CD8-positive, alpha-beta memory T cell (primary cell): ENCODE data around the gene CHPF. TPM values are rescaled to one million over a fixed set of nuclear protein-coding genes. Genes with fewer than 3 reads are reported as not detected.

Experiments
- CTCF ChIA-PET: fragments of 350-600 bp; sonication (Branson Sonifier 250); formaldehyde crosslinking; loops from one replicate; lab custom pipeline; 2021; ENCODE audit warnings: antibody characterized with exemption; lab: Charles Lee
- POLR2A ChIA-PET: fragments of 350-600 bp; sonication (Branson Sonifier 250); formaldehyde crosslinking; loops from one replicate; lab custom pipeline; 2021; ENCODE audit warnings: antibody characterized with exemption; lab: Charles Lee
- DNase-seq, 5 donors: peaks; one replicate each; pipeline versions ENCODE4 v3.0.0 to v3.0.0-alpha.2; 2020 to 2022; ENCODE audit warnings: mixed read lengths in 1 of 5
- H3K27ac ChIP-seq: one replicate; pipeline ENCODE4 v1.7.0; 2013; ENCODE audit warnings: low read depth, mild to moderate bottlenecking, low read length, moderate library complexity
- H3K27me3 ChIP-seq: 2 replicates; pipeline ENCODE4 v1.7.0; 2013; ENCODE audit warnings: low read length, mild to moderate bottlenecking; ENCODE audit not compliant: insufficient read depth, poor library complexity, severe bottlenecking
- H3K36me3 ChIP-seq: 2 replicates; pipeline ENCODE4 v1.7.0; 2013; ENCODE audit warnings: mild to moderate bottlenecking, low read length, moderate library complexity; ENCODE audit not compliant: insufficient read depth
- H3K4me1 ChIP-seq: 2 replicates; pipeline ENCODE4 v1.7.0; 2013; ENCODE audit warnings: mild to moderate bottlenecking, low read length, moderate library complexity; ENCODE audit not compliant: insufficient read depth
- H3K4me3 ChIP-seq: 2 replicates; pipeline ENCODE4 v1.7.0; 2013; ENCODE audit warnings: mild to moderate bottlenecking, low read length
- H3K9me3 ChIP-seq: 2 replicates; pipeline ENCODE4 v1.7.0; 2013; ENCODE audit warnings: mild to moderate bottlenecking, low read length
- H3K27ac Mint-ChIP-seq, 8 donors: one replicate each; pipeline ENCODE4 v1.8.0; 2020 to 2021; ENCODE audit warnings: mixed read lengths in 8 of 8, mild to moderate bottlenecking in 6 of 8, inconsistent platforms in 3 of 8, moderate library complexity in 3 of 8
- H3K27me3 Mint-ChIP-seq, 2 donors: one replicate each; pipeline ENCODE4 v1.8.0; 2020 to 2021; ENCODE audit warnings: mixed read lengths in 2 of 2, mild to moderate bottlenecking in 1 of 2, moderate library complexity in 1 of 2
- H3K36me3 Mint-ChIP-seq, 3 donors: one replicate each; pipeline ENCODE4 v1.8.0; 2020 to 2021; ENCODE audit warnings: mixed read lengths in 3 of 3, inconsistent platforms in 1 of 3, mild to moderate bottlenecking in 1 of 3
- H3K4me1 Mint-ChIP-seq, 3 donors: one replicate each; pipeline ENCODE4 v1.8.0; 2020 to 2021; ENCODE audit warnings: mixed read lengths in 3 of 3, inconsistent platforms in 1 of 3, mild to moderate bottlenecking in 1 of 3
- H3K4me3 Mint-ChIP-seq, 7 donors: one replicate each; pipeline ENCODE4 v1.8.0; 2020 to 2021; ENCODE audit warnings: mixed read lengths in 7 of 7, mild to moderate bottlenecking in 6 of 7, moderate library complexity in 4 of 7, inconsistent platforms in 2 of 7
- H3K9me3 Mint-ChIP-seq, 5 donors: one replicate each; pipeline ENCODE4 v1.8.0; 2020 to 2022; ENCODE audit warnings: mixed read lengths in 5 of 5, mild to moderate bottlenecking in 3 of 5, moderate library complexity in 2 of 5, inconsistent platforms in 1 of 5
- polyA plus RNA-seq: library from polyadenylated mRNA; unstranded; fragments of 300-500 nt; fragmentation: Illumina TruSeq; gene quantifications from one replicate; pipeline ENCODE4 v1.2.3, GENCODE V29; 2021
- total RNA-seq, 2 experiments: library from RNA; stranded (reverse); gene quantifications; one replicate each; pipeline ENCODE4 v1.2.3, GENCODE V29; 2021

CHPF gene
- total and polyA plus RNA-seq, 3 experiments from 2014 or later: 8.7 to 36.5 (median 32.9) TPM

DNA sequence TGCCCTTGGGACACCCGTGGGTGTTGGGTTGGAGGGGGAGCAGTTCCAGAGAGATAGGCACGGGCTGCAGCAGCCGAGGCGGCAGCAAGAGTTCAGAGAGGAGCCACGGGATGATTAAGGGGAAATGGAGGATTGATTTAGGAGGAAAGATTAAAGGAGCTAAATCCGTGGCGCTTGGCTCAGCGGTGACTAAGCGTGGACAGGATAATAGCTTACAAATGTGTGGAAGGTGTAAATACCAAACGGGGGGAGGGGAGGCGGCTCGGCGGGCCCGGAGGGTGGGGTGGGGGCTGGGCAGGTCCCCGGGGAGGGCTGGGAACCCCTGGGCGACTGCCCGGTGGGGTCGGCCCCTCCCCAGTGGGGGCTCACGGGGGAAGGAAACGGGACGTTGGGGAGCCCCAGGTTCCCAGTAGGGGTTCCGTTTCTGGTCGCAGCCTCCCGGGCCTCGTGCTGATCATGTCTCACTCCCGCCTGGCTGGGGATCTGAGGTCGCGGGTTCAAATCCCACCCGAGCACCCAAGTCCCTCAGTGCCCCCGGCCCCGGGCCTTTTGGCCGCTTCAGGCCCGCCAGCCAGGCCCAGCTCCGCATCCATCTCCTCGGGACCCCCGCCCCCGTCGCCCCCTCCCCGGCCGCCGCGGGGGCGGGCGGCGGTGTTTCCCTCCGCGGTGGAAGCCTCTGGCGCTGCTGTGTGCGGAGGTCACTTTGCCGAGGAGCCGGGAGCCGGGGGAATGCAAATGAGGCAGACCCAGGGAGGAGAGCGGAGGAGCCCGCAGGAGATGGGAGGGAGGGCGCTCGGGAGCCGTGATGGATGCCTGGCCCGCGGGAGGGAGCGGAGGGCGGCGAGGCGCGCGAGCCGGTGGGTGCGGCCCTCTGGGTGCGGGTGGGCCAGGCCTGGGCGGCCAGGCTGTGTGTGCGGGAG, 21.2 kb downstream of the CHPF start:
- Mint-ChIP-seq H3K27ac (no peak overlapping the region), H3K27me3 (peaks cover 56 to 86% of the 10 kb centered on the region in 2 donors), H3K9me3 (no peaks in the 10 kb centered on the region), H3K36me3 (peaks cover 0 to 4% (median 0%) of the 10 kb centered on the region in 3 donors), H3K4me3 (peak overlapping the region in 3 of 7 donors; percentile 12 to 59 (median 46)), H3K4me1 (peaks cover 9 to 14% (median 14%) of the 10 kb centered on the region in 3 donors)
- peaks cover 4% of the 10 kb centered on the region for H3K4me1 ChIP-seq
- no peaks in the 10 kb centered on the region for H3K9me3 ChIP-seq
- peaks cover 28% of the 10 kb centered on the region for H3K27me3 ChIP-seq
- H3K36me3 ChIP-seq: no peaks in the 10 kb centered on the region
- peak overlapping the region; percentile 51 for H3K27ac ChIP-seq
- ChIA-PET POLR2A (no interaction called here), CTCF (interaction anchor here (1.1 to 4.8 kb wide), 3 partner anchors 8 to 119 kb away, joined by 3 to 37 read pairs (median 4); no protein-coding TSS in a partner anchor)
- no peak for DNase-seq
- H3K4me3 ChIP-seq: no peak overlapping the region

DNA sequence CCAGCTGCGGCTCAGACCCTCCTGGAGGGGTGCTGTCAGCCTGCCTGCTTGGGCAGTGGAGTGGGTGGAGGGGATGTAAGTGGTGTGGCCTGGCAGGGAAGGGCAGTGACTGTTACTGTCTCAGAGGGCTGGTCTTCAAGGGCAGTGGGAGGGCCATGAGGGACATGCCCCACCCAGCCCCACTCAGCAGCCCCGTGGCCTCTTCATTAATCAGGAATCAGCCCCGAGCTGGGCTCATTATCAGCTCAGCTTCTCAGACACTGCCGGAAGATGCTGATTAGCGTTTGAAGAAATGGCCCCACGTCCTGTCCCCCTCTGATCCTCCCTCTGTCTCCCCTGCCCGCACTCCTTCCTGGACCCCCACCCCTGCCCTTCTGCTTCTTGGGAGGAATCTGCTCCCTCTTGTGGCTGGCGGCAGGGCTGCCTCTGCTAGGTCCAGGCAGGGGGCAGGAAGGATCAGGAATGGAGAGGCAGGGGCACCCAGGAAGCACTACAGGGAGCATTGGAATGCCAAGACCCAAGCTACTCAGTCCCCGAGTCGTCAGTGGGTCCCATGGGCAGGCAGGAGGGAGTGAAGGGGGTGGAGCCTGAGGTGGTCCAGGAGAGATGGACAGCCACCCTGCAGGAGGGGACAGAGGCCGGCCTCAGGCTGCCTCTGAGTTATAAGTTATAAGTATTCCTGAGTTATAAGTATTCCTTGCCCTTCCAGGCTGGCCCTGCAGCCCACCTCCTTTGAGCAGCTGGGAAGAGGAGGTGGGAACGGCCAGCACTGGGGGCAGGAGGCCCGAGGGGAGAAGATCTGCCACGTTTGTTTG, 22.3 kb downstream of the CHPF start:
- Mint-ChIP-seq H3K36me3 (peaks cover 0 to 4% (median 0%) of the 10 kb centered on the region in 3 donors), H3K27me3 (peaks cover 67 to 88% of the 10 kb centered on the region in 2 donors), H3K4me3 (peak overlapping the region in 2 of 7 donors; percentile 24 to 75), H3K27ac (no peak overlapping the region), H3K4me1 (peaks cover 9 to 14% (median 14%) of the 10 kb centered on the region in 3 donors), H3K9me3 (no peaks in the 10 kb centered on the region)
- Histone ChIP-seq H3K27ac (peak overlapping the region; percentile 51), H3K4me1 (peaks cover 4% of the 10 kb centered on the region), H3K27me3 (peaks cover 26% of the 10 kb centered on the region), H3K4me3 (no peak overlapping the region), H3K9me3 (no peaks in the 10 kb centered on the region), H3K36me3 (no peaks in the 10 kb centered on the region)
- ChIA-PET POLR2A (no interaction called here), CTCF (interaction anchor here (0.6 to 4.8 kb wide), 6 partner anchors 9 to 118 kb away, joined by 3 to 37 read pairs (median 3); a partner anchor contains a TSS)
- no peak for DNase-seq

DNA sequence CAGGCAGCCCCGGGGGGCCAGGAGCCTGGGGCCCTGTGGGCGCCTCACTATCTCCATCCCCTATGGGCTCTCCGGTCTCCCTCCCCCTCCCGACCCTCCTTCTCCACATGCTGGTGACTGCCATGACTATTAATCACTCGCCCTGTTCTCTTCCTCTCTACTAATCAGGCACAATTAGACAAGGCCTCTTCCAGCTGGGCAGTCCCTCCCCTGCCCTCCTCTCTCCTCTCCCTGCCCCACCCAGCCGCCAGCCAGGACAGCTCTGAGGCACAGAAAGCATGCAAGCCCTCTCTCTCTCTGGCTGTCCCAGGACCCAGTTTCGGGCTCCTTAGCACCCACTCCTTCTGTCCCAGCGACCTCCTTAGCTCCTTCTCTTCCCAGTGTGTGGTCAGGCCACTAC, 23.5 kb downstream of the CHPF start:
- H3K27me3 ChIP-seq: peaks cover 21% of the 10 kb centered on the region
- no peak for DNase-seq
- peaks cover 4% of the 10 kb centered on the region for H3K4me1 ChIP-seq
- H3K4me3 Mint-ChIP-seq: no peak overlapping the region
- ChIA-PET CTCF (interaction anchor here (1.0 to 4.8 kb wide), 4 partner anchors 11 to 25 kb away, joined by 3 to 37 read pairs (median 4); a partner anchor contains a TSS), POLR2A (no interaction called here)
- H3K27ac Mint-ChIP-seq: peak overlapping the region in 1 of 8 donors; percentile 45
- H3K9me3 Mint-ChIP-seq: peaks cover 0 to 2% (median 0%) of the 10 kb centered on the region in 5 donors
- H3K4me1 Mint-ChIP-seq: peaks cover 9 to 17% (median 14%) of the 10 kb centered on the region in 3 donors
- H3K36me3 Mint-ChIP-seq: peaks cover 0 to 4% (median 0%) of the 10 kb centered on the region in 3 donors
- no peaks in the 10 kb centered on the region for H3K9me3 ChIP-seq
- no peaks in the 10 kb centered on the region for H3K36me3 ChIP-seq
- no peak overlapping the region for H3K4me3 ChIP-seq
- peaks cover 67 to 88% of the 10 kb centered on the region in 2 donors for H3K27me3 Mint-ChIP-seq
- H3K27ac ChIP-seq: peak overlapping the region; percentile 16

- peaks cover 64 to 86% of the 10 kb centered on the region in 2 donors for H3K27me3 Mint-ChIP-seq
- H3K4me1 Mint-ChIP-seq: peaks cover 9 to 20% (median 14%) of the 10 kb centered on the region in 3 donors
- H3K27me3 ChIP-seq: peaks cover 17% of the 10 kb centered on the region
- no peak overlapping the region for H3K4me3 Mint-ChIP-seq
- H3K27ac Mint-ChIP-seq: peak overlapping the region in 1 of 8 donors; percentile 34
- H3K4me1 ChIP-seq: peaks cover 4% of the 10 kb centered on the region
- peaks cover 0 to 2% (median 0%) of the 10 kb centered on the region in 5 donors for H3K9me3 Mint-ChIP-seq
- H3K36me3 ChIP-seq: no peaks in the 10 kb centered on the region
- no peak overlapping the region for H3K4me3 ChIP-seq
- no peak for DNase-seq
- H3K27ac ChIP-seq: no peak overlapping the region
- ChIA-PET POLR2A (no interaction called here), CTCF (interaction anchor here (0.6 to 4.8 kb wide), 4 partner anchors 11 to 117 kb away, joined by 3 to 37 read pairs (median 4); no protein-coding TSS in a partner anchor)
- no peaks in the 10 kb centered on the region for H3K9me3 ChIP-seq
- H3K36me3 Mint-ChIP-seq: peaks cover 0 to 4% (median 0%) of the 10 kb centered on the region in 3 donors
These were observed 24.1 kb downstream of the CHPF start for GRCh38 chr2:219519526-219519916.

DNA sequence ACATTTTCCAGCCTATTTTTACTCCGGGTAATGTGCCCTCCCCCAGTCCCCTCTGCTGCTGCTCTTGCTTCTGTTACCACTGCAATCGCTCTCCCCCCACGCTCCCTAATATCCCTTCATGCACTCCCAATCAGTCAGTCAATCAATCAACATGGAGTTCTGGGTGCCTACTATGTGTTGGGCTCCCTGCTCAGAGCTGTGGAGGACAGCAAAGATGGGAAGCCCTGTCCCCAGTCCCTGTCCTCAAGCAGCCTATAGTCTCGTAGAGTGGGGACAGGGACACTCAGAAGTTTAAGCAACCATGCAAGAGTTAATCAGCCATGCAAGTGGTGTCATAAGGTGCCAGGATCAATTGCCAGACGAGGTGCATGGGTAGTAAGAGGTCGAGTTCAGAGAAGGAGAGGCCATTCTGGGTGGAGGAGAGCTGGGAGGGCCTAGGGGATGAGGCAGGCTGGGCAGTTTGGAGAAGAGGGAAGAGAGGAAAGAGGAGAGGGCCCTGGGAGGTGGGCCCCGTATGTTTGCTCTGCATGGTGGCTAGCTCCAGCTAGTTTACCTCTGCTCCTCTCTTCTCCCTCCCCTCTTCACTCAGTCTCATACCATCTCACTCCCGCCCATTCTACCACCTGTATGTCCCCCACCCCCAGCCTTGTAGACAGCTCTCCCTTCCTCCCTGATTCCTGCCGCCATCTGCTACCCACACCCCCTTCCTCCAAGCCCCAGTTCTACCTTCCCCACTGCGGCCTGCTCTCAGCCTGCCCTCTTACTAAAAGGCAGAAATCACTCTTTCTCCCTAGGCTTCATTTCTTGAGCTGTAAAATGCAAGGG, 25.4 kb downstream of the CHPF start:
- DNase-seq: no peak
- Mint-ChIP-seq H3K4me3 (no peak overlapping the region), H3K36me3 (peaks cover 0 to 4% (median 0%) of the 10 kb centered on the region in 3 donors), H3K4me1 (peaks cover 13 to 27% (median 18%) of the 10 kb centered on the region in 3 donors), H3K9me3 (peaks cover 0 to 2% (median 0%) of the 10 kb centered on the region in 5 donors), H3K27ac (no peak overlapping the region), H3K27me3 (peaks cover 61 to 86% of the 10 kb centered on the region in 2 donors)
- Histone ChIP-seq H3K4me1 (no peaks in the 10 kb centered on the region), H3K9me3 (no peaks in the 10 kb centered on the region), H3K4me3 (no peak overlapping the region), H3K27ac (peak overlapping the region; percentile 31), H3K27me3 (peaks cover 10% of the 10 kb centered on the region), H3K36me3 (no peaks in the 10 kb centered on the region)
- ChIA-PET POLR2A (no interaction called here), CTCF (interaction anchor here (4.8 kb wide), 1 partner anchor 12 kb away, joined by 37 read pairs; no protein-coding TSS in a partner anchor)

DNA sequence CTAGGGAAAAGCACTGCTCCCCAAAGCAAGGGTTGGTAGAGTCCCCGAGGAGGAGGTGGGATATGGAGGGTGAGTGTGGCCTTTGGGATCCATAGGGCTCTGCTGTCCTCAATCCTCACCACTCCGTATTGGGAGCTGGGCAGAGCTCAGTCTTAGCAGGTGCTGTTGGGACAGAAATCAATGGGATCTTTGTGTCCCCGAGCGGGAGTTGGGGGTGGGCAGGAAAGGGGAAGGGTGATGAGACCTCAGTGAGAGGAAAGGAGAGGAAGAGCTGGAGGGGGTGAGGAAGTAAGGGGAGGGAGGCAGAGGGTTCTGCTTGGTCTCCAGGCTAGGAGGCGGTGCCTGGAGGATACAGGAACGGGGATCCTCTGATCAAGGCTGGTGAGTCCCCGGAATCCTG, 26.7 kb downstream of the CHPF start:
- Histone ChIP-seq H3K4me3 (no peak overlapping the region), H3K27me3 (peaks cover 12% of the 10 kb centered on the region), H3K4me1 (no peaks in the 10 kb centered on the region), H3K27ac (peak overlapping the region; percentile 47), H3K36me3 (no peaks in the 10 kb centered on the region), H3K9me3 (no peaks in the 10 kb centered on the region)
- DNase-seq: no peak
- H3K36me3 Mint-ChIP-seq: peaks cover 0 to 4% (median 0%) of the 10 kb centered on the region in 3 donors
- POLR2A ChIA-PET: no interaction called here
- H3K27me3 Mint-ChIP-seq: peaks cover 65 to 90% of the 10 kb centered on the region in 2 donors
- no peak overlapping the region for H3K27ac Mint-ChIP-seq
- CTCF ChIA-PET: no interaction called here
- no peak overlapping the region for H3K4me3 Mint-ChIP-seq
- peaks cover 13 to 29% (median 13%) of the 10 kb centered on the region in 3 donors for H3K4me1 Mint-ChIP-seq
- H3K9me3 Mint-ChIP-seq: peaks cover 0 to 2% (median 0%) of the 10 kb centered on the region in 5 donors
